H9 (cell line): Measurements from ENCODE around the gene GRIK1. TPM values are rescaled to one million over a fixed set of nuclear protein-coding genes. Genes with fewer than 3 reads are reported as not detected.

Experiments
- DNase-seq: peaks from one replicate; pipeline ENCODE4 v3.0.0-alpha.2; 2017
- H2AFZ ChIP-seq: one replicate; pipeline ENCODE4 v1.6.1; 2013; ENCODE audit warnings: mild to moderate bottlenecking, low read length, control low read depth, moderate library complexity
- H2AK5ac ChIP-seq: 2 replicates; pipeline ENCODE4 v1.6.1; 2013; ENCODE audit warnings: low read length, control low read depth, mixed read lengths; ENCODE audit not compliant: insufficient read length
- H2BK120ac ChIP-seq: one replicate; pipeline ENCODE4 v1.6.1; 2013; ENCODE audit warnings: low read depth, mild to moderate bottlenecking, low read length, control low read depth, inconsistent platforms; ENCODE audit not compliant: poor library complexity, severe bottlenecking
- H2BK12ac ChIP-seq: 2 replicates; pipeline ENCODE4 v1.6.1; 2013; ENCODE audit warnings: low read length, control low read depth, mixed read lengths, low read depth; ENCODE audit not compliant: insufficient read length
- H2BK15ac ChIP-seq: 2 replicates; pipeline ENCODE4 v1.6.1; 2013; ENCODE audit warnings: low read depth, low read length, control low read depth
- H2BK20ac ChIP-seq: one replicate; pipeline ENCODE4 v1.6.1; 2013; ENCODE audit warnings: low read depth, mild to moderate bottlenecking, low read length, control low read depth, inconsistent platforms; ENCODE audit not compliant: poor library complexity, severe bottlenecking
- H2BK5ac ChIP-seq: 2 replicates; pipeline ENCODE4 v1.6.1; 2013; ENCODE audit warnings: low read length, control low read depth, mixed read lengths; ENCODE audit not compliant: insufficient read length
- H3K14ac ChIP-seq: 2 replicates; pipeline ENCODE4 v1.6.1; 2013; ENCODE audit warnings: low read length, control low read depth; ENCODE audit not compliant: insufficient read depth
- H3K18ac ChIP-seq: 2 replicates; pipeline ENCODE4 v1.6.1; 2013; ENCODE audit warnings: low read depth, mild to moderate bottlenecking, mixed read lengths, low read length, control low read depth; ENCODE audit not compliant: insufficient read length
- H3K23ac ChIP-seq: 2 replicates; pipeline ENCODE4 v1.6.1; 2013; ENCODE audit warnings: low read length, control low read depth, mixed read lengths, low read depth; ENCODE audit not compliant: insufficient read length
- H3K23me2 ChIP-seq: 2 replicates; pipeline ENCODE4 v1.6.1; 2013; ENCODE audit warnings: low read depth, mild to moderate bottlenecking, mixed read lengths, low read length, control low read depth; ENCODE audit not compliant: insufficient read length, poor library complexity, severe bottlenecking
- H3K27ac ChIP-seq: 2 replicates; pipeline ENCODE4 v1.5.1; 2013; ENCODE audit warnings: low read length, control low read depth, mixed read lengths, low read depth; ENCODE audit not compliant: insufficient read length
- H3K27me3 ChIP-seq: 2 replicates; pipeline ENCODE4 v1.6.1; 2013; ENCODE audit warnings: low read length, control low read depth, inconsistent platforms; ENCODE audit not compliant: insufficient read depth
- H3K4ac ChIP-seq: 2 replicates; pipeline ENCODE4 v1.6.1; 2013; ENCODE audit warnings: low read depth, mild to moderate bottlenecking, control low read depth, inconsistent platforms, low read length, moderate library complexity
- H3K4me1 ChIP-seq: 2 replicates; pipeline ENCODE4 v1.6.1; 2013; ENCODE audit warnings: low read length, control low read depth, inconsistent platforms; ENCODE audit not compliant: insufficient read depth
- H3K4me2 ChIP-seq: 2 replicates; pipeline ENCODE4 v1.6.1; 2013; ENCODE audit warnings: low read length, control low read depth, mixed read lengths; ENCODE audit not compliant: insufficient read length, insufficient read depth
- H3K56ac ChIP-seq: 2 replicates; pipeline ENCODE4 v1.6.1; 2013; ENCODE audit warnings: low read depth, mild to moderate bottlenecking, mixed read lengths, low read length, control low read depth; ENCODE audit not compliant: insufficient read length
- H3K79me1 ChIP-seq: 2 replicates; pipeline ENCODE4 v1.6.1; 2013; ENCODE audit warnings: low read depth, mild to moderate bottlenecking, moderate library complexity, low read length, control low read depth, inconsistent platforms; ENCODE audit not compliant: insufficient read depth, poor library complexity, severe bottlenecking
- H3K79me2 ChIP-seq: 2 replicates; pipeline ENCODE4 v1.6.1; 2013; ENCODE audit warnings: low read length, control low read depth, inconsistent platforms; ENCODE audit not compliant: insufficient read depth
- H3K9ac ChIP-seq: 2 replicates; pipeline ENCODE4 v1.6.1; 2013; ENCODE audit warnings: low read length, control low read depth, mixed read lengths; ENCODE audit not compliant: insufficient read length; ENCODE audit errors: extremely low read depth
- H3K9me3 ChIP-seq: one replicate; pipeline ENCODE4 v1.6.1; 2013; ENCODE audit warnings: low read depth, low read length, inconsistent platforms; ENCODE audit not compliant: control insufficient read depth
- H3T11ph ChIP-seq: one replicate; pipeline ENCODE4 v1.6.1; 2013; ENCODE audit warnings: mild to moderate bottlenecking, low read length, control low read depth, inconsistent platforms
- H4K20me1 ChIP-seq: one replicate; pipeline ENCODE4 v1.6.1; 2013; ENCODE audit not compliant: control insufficient read depth, insufficient read length, insufficient read depth
- H4K5ac ChIP-seq: 2 replicates; pipeline ENCODE4 v1.6.1; 2013; ENCODE audit warnings: low read depth, mild to moderate bottlenecking, mixed read lengths, low read length, control low read depth; ENCODE audit not compliant: insufficient read length
- H4K8ac ChIP-seq: replicated peaks from 2 replicates; pipeline ENCODE4 v1.6.1; 2013; ENCODE audit warnings: low read length, control low read depth, mixed read lengths, low read depth; ENCODE audit not compliant: insufficient read length
- H4K91ac ChIP-seq: 2 replicates; pipeline ENCODE4 v1.6.1; 2013; ENCODE audit warnings: low read depth, mild to moderate bottlenecking, moderate library complexity, mixed read lengths, low read length, control low read depth; ENCODE audit not compliant: insufficient read length
- H3K27ac Mint-ChIP-seq, 3 experiments: 2 replicates in 2 of 3; 3 replicates in 1 of 3; pipeline ENCODE4 v1.8.0; 2020 to 2021; ENCODE audit warnings: mixed read lengths in 3 of 3, mild to moderate bottlenecking in 1 of 3, moderate library complexity in 1 of 3
- H3K27me3 Mint-ChIP-seq: 2 replicates; pipeline ENCODE4 v1.8.0; 2021; ENCODE audit warnings: low read depth, mild to moderate bottlenecking, moderate library complexity, mixed read lengths
- H3K36me3 Mint-ChIP-seq, 3 experiments: 2 replicates in 2 of 3; 3 replicates in 1 of 3; pipeline ENCODE4 v1.8.0; 2020 to 2021; ENCODE audit warnings: low read depth in 3 of 3, mixed read lengths in 3 of 3; ENCODE audit not compliant: insufficient read depth in 1 of 3
- H3K4me1 Mint-ChIP-seq, 2 experiments: 2 replicates each; pipeline ENCODE4 v1.8.0; 2020; ENCODE audit warnings: mixed read lengths in 2 of 2
- H3K4me3 Mint-ChIP-seq, 2 experiments: 2 replicates in 1 of 2; 3 replicates in 1 of 2; pipeline ENCODE4 v1.8.0; 2020 to 2021; ENCODE audit warnings: mild to moderate bottlenecking in 2 of 2, mixed read lengths in 2 of 2, moderate library complexity in 1 of 2
- H3K9me3 Mint-ChIP-seq, 2 experiments: 2 replicates in 1 of 2; 3 replicates in 1 of 2; pipeline ENCODE4 v1.8.0; 2020; ENCODE audit warnings: mild to moderate bottlenecking in 2 of 2, mixed read lengths in 2 of 2, moderate library complexity in 1 of 2
- CTCF ChIP-seq: fragments of 200-600 bp; sonication (generic); conservative IDR thresholded peaks from 3 replicates; pipeline ENCODE4 v1.8.0; 2021; ENCODE audit warnings: antibody characterized with exemption, mild to moderate bottlenecking
- WGBS: extraction: QIAGEN DNeasy Blood & Tissue Kit; methylation state at CpG from one replicate; pipeline ENCODE4 v1.1.7; 2013; ENCODE audit warnings: missing lambda C conversion rate, low lambda C conversion rate, mixed read lengths; ENCODE audit not compliant: insufficient read length; ENCODE audit errors: extremely low coverage; 5-methylcytosine and 5-hydroxymethylcytosine counted together
- total RNA-seq: library from RNA; stranded (reverse); gene quantifications from 2 replicates; pipeline ENCODE4 v1.2.1, GENCODE V29; 2021

The GRIK1 gene
- total RNA-seq, 1 experiment from 2014 or later, result not detected

- no peak overlapping the region for H2AK5ac ChIP-seq
These were observed 90.0 kb downstream of the GRIK1 start for GRCh38 chr21:29849735-29850176.

More at GRCh38 chr21:29849735-29850176, 90.0 kb downstream of the GRIK1 start:
- no peaks in the 10 kb centered on the region for H3K27me3 Mint-ChIP-seq
- Histone ChIP-seq H2BK5ac (no peak overlapping the region), H3K79me2 (no peaks in the 10 kb centered on the region), H3K79me1 (no peaks in the 10 kb centered on the region), H3K9ac (no peak overlapping the region), H4K5ac (no peak overlapping the region), H3K27ac (no peak overlapping the region), H2AFZ (no peak overlapping the region), H3K9me3 (no peaks in the 10 kb centered on the region), H4K20me1 (no peaks in the 10 kb centered on the region), H3K27me3 (no peaks in the 10 kb centered on the region), H3K14ac (no peak overlapping the region), H2BK12ac (no peak overlapping the region), H3K56ac (no peak overlapping the region), H3T11ph (no peak overlapping the region), H2BK120ac (no peak overlapping the region), H2BK15ac (no peak overlapping the region), H3K4ac (no peak overlapping the region), H2BK20ac (no peak overlapping the region), H3K4me1 (peaks cover 4% of the 10 kb centered on the region; the same call in 1 of the 2 replicates), H3K23me2 (no peaks in the 10 kb centered on the region), H3K4me2 (no peak overlapping the region), H4K8ac (no peak overlapping the region), H4K91ac (no peak overlapping the region), H3K23ac (no peak overlapping the region), H3K18ac (no peak overlapping the region)
- peak; percentile 82 for TF ChIP-seq CTCF
- WGBS, result no CpG with 5 or more reads among the region's 6 CpGs
- DNase-seq, result peak; percentile 68
- no peak overlapping the region for H3K27ac Mint-ChIP-seq
- H3K4me3 Mint-ChIP-seq, result no peak overlapping the region
- peaks cover 9 to 16% of the 10 kb centered on the region in 2 experiments for H3K4me1 Mint-ChIP-seq
- no peaks in the 10 kb centered on the region; a peak in 1 of 7 replicates for H3K36me3 Mint-ChIP-seq
- no peaks in the 10 kb centered on the region for H3K9me3 Mint-ChIP-seq
